Nephron progenitor cell (in vitro differentiated cells): ENCODE measurements around the gene TBXAS1.

ENCODE experiments used
- DNase-seq: peaks from one replicate; pipeline ENCODE4 v3.0.0; 2021
- H3K27ac Mint-ChIP-seq: 2 replicates; pipeline ENCODE4 v1.8.0; 2021; ENCODE audit warnings: mild to moderate bottlenecking, moderate library complexity, mixed read lengths
- H3K27me3 Mint-ChIP-seq: 2 replicates; pipeline ENCODE4 v1.8.0; 2021; ENCODE audit warnings: mild to moderate bottlenecking, low read depth, mixed read lengths; ENCODE audit not compliant: poor library complexity
- H3K36me3 Mint-ChIP-seq: 2 replicates; pipeline ENCODE4 v1.8.0; 2021; ENCODE audit warnings: low read depth, mixed read lengths
- H3K4me1 Mint-ChIP-seq: 2 replicates; pipeline ENCODE4 v1.8.0; 2021; ENCODE audit warnings: mixed read lengths
- H3K4me3 Mint-ChIP-seq: 2 replicates; pipeline ENCODE4 v1.8.0; 2021; ENCODE audit warnings: mild to moderate bottlenecking, moderate library complexity, mixed read lengths
- H3K9me3 Mint-ChIP-seq: 2 replicates; pipeline ENCODE4 v1.8.0; 2021; ENCODE audit warnings: mild to moderate bottlenecking, moderate library complexity, mixed read lengths
- CTCF ChIP-seq: fragments of 200-600 bp; sonication (generic); IDR thresholded peaks from 2 replicates; pipeline ENCODE4 v1.5.0; 2021; ENCODE audit warnings: antibody characterized with exemption

TBXAS1 gene

DNA sequence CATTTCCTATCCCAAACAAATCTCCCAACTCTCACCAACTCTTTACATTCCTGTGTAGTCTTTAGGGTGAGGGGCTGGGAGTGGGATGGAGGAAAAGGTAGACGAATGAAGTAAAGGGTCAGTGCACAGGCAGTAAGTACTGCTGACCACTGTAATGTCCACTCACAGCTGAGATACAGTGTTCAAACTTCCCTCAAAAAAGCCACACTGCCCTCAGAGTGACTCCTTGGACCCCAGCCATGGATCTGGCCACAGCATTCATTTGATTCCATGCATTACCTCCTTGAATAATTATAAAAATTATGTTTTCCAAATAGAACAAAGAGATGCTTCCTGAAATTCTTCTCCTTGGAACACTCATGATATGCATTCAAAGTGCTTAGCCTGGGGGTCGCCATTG, 31.5 kb upstream of the TBXAS1 start:
- no peak for TF ChIP-seq CTCF
- peaks cover 7% of the 10 kb centered on the region for H3K27me3 Mint-ChIP-seq
- peaks cover 27% of the 10 kb centered on the region for H3K9me3 Mint-ChIP-seq
- H3K27ac Mint-ChIP-seq = peak overlapping the region; percentile 18
- peaks cover 7% of the 10 kb centered on the region for H3K4me1 Mint-ChIP-seq
- peaks cover 23% of the 10 kb centered on the region for H3K36me3 Mint-ChIP-seq
- no peak overlapping the region for H3K4me3 Mint-ChIP-seq
- DNase-seq = no peak

- DNase-seq = no peak
Measured at GRCh38 chr7:139798221-139798620, 30.8 kb upstream of the TBXAS1 start.

GRCh38 chr7:139798892-139799291, 30.2 kb upstream of the TBXAS1 start:
- Mint-ChIP-seq H3K27ac (no peak overlapping the region), H3K9me3 (peaks cover 32% of the 10 kb centered on the region), H3K4me1 (peaks cover 7% of the 10 kb centered on the region)

More at GRCh38 chr7:139798221-139798620, 30.8 kb upstream of the TBXAS1 start:
- peaks cover 7% of the 10 kb centered on the region for H3K27me3 Mint-ChIP-seq
- H3K4me1 Mint-ChIP-seq = peaks cover 7% of the 10 kb centered on the region
- H3K9me3 Mint-ChIP-seq = peaks cover 34% of the 10 kb centered on the region
- TF ChIP-seq CTCF = no peak
- H3K27ac Mint-ChIP-seq = peak overlapping the region; percentile 18
- peaks cover 29% of the 10 kb centered on the region for H3K36me3 Mint-ChIP-seq
- H3K4me3 Mint-ChIP-seq = no peak overlapping the region

GRCh38 chr7:139799586-139799985, 29.5 kb upstream of the TBXAS1 start:
- TF ChIP-seq CTCF = no peak
- Mint-ChIP-seq H3K9me3 (peaks cover 36% of the 10 kb centered on the region), H3K36me3 (peaks cover 36% of the 10 kb centered on the region), H3K4me3 (no peak overlapping the region), H3K27ac (peak overlapping the region; percentile 65), H3K4me1 (peaks cover 7% of the 10 kb centered on the region), H3K27me3 (peaks cover 7% of the 10 kb centered on the region)
- DNase-seq = no peak

More at GRCh38 chr7:139798892-139799291, 30.2 kb upstream of the TBXAS1 start:
- peaks cover 31% of the 10 kb centered on the region for H3K36me3 Mint-ChIP-seq
- DNase-seq = no peak
- no peak for TF ChIP-seq CTCF
- H3K4me3 Mint-ChIP-seq = no peak overlapping the region
- H3K27me3 Mint-ChIP-seq = peaks cover 7% of the 10 kb centered on the region

- no peak for TF ChIP-seq CTCF
- peaks cover 4% of the 10 kb centered on the region for H3K27me3 Mint-ChIP-seq
- no peak overlapping the region for H3K27ac Mint-ChIP-seq
Measured at GRCh38 chr7:139804571-139804970, 24.5 kb upstream of the TBXAS1 start.

DNA sequence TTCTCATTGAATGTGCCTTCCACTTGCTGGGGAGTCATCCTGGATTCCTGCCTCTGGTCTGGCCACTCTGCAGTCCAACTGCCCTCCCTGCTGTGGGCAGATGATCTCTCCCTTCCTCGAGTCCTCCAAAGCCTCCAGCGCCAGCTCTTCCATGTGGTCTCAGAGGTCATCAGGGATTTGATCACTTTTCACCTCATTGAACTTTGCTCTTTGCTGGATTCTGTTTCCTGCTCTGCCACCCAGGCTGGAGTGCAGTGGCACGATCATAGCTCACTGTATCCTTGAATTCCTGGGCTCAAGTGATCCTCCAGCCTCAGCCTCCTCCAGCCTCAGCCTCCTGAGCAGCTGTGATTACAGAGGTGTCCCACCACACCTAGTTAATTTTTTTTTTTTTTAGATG, 22.1 kb upstream of the TBXAS1 start:
- peaks cover 36% of the 10 kb centered on the region for H3K9me3 Mint-ChIP-seq
- H3K27me3 Mint-ChIP-seq = peaks cover 6% of the 10 kb centered on the region
- H3K4me3 Mint-ChIP-seq = no peak overlapping the region
- H3K4me1 Mint-ChIP-seq = peaks cover 7% of the 10 kb centered on the region
- DNase-seq = no peak
- peaks cover 27% of the 10 kb centered on the region for H3K36me3 Mint-ChIP-seq
- TF ChIP-seq CTCF = no peak
- peak overlapping the region; percentile 31 for H3K27ac Mint-ChIP-seq

More at GRCh38 chr7:139804571-139804970, 24.5 kb upstream of the TBXAS1 start:
- Mint-ChIP-seq H3K36me3 (peaks cover 35% of the 10 kb centered on the region), H3K4me1 (peaks cover 7% of the 10 kb centered on the region), H3K4me3 (no peak overlapping the region), H3K9me3 (peaks cover 43% of the 10 kb centered on the region)
- no peak for DNase-seq
